ENCODE measurements around the gene ITPK1. TPM values are rescaled to one million over a fixed set of nuclear protein-coding genes. Genes with fewer than 3 reads are reported as not detected.

The ITPK1 gene
- total RNA-seq, 2 donors from 2014 or later = 77.1 to 118 TPM

- Histone ChIP-seq H3K4me1 (replicated peaks) (peaks cover 10% of the 10 kb centered on the region), H3K27ac (peak overlapping the region in 1 of 2 donors; percentile 80), H3K9me3 (no peaks in the 10 kb centered on the region), H3K27me3 (replicated peaks; ENCODE audit: insufficient read depth) (no peaks in the 10 kb centered on the region), H3K36me3 (no peaks in the 10 kb centered on the region), H3K4me3 (no peak overlapping the region)
- 90% methylated on average over 14 of the region's 14 CpGs for WGBS
- intact Hi-C loops (cut with DNase I) = no loop called here
- DNase-seq (ENCODE audit: low spot score) = no peak
- TF ChIP-seq POLR2A (IDR thresholded peaks at IDR 0.05) = no peak
Measured at GRCh38 chr14:93057586-93058280, 58.0 kb downstream of the ITPK1 start.

- WGBS = 70% methylated on average over 14 of the region's 14 CpGs
- intact Hi-C loops (cut with DNase I) = no loop called here
- Histone ChIP-seq H3K27ac (peak overlapping the region in 1 of 2 donors; percentile 80), H3K9me3 (no peaks in the 10 kb centered on the region), H3K36me3 (no peaks in the 10 kb centered on the region), H3K4me1 (replicated peaks) (peaks cover 11% of the 10 kb centered on the region), H3K27me3 (replicated peaks; ENCODE audit: insufficient read depth) (no peaks in the 10 kb centered on the region), H3K4me3 (no peak overlapping the region)
- no peak for DNase-seq (ENCODE audit: low spot score)
- TF ChIP-seq POLR2A (IDR thresholded peaks at IDR 0.05) (no peak), POLR2AphosphoS5 (IDR thresholded peaks at IDR 0.05) (peak; percentile 35)
Measured at GRCh38 chr14:93056840-93057585, 58.7 kb downstream of the ITPK1 start.

DNA sequence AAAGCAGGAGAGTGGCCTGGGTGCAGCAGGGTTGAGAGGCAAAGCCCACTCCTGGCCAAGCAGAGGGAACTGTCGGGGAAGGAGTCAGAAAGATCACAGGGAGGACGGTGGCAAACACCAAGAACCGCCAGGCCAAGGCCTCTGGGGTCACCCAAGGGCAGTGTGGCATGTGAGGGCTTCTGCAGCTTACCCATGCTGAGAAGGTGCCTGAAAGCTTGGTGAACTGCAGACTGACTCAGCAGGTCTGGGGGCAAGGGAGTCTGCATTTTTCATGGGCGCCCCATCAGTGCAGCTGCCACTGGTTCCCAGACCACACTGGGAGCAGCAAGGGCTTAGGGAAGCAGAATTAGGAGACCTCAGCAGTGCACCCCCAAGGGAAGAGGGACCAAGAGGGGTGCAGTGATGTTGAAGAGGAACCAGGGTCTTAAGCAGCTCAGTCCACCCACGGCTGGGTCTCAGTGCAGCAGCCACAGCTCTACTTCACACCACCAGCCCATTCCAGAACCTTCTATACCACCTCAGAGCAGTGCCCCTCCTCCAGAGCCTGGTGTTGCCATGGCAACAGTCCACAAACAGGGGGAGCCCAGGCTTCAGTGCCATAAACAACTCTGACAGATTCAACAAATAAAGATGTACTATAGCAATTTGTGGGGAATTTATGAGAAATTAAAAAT lies 59.4 kb downstream of the ITPK1 start:
- Histone ChIP-seq H3K36me3 (no peaks in the 10 kb centered on the region), H3K27ac (peak overlapping the region in 1 of 2 donors; percentile 80), H3K9me3 (no peaks in the 10 kb centered on the region), H3K27me3 (replicated peaks; ENCODE audit: insufficient read depth) (no peaks in the 10 kb centered on the region), H3K4me3 (no peak overlapping the region), H3K4me1 (replicated peaks) (peaks cover 15% of the 10 kb centered on the region)
- 71% methylated on average over 5 of the region's 5 CpGs for WGBS
- intact Hi-C loops (cut with DNase I) = no loop called here
- DNase-seq (ENCODE audit: low spot score) = no peak
- TF ChIP-seq POLR2A (IDR thresholded peaks at IDR 0.05) (no peak), POLR2AphosphoS5 (IDR thresholded peaks at IDR 0.05) (no peak), CTCF (IDR thresholded peaks at IDR 0.05) (no peak)

DNA sequence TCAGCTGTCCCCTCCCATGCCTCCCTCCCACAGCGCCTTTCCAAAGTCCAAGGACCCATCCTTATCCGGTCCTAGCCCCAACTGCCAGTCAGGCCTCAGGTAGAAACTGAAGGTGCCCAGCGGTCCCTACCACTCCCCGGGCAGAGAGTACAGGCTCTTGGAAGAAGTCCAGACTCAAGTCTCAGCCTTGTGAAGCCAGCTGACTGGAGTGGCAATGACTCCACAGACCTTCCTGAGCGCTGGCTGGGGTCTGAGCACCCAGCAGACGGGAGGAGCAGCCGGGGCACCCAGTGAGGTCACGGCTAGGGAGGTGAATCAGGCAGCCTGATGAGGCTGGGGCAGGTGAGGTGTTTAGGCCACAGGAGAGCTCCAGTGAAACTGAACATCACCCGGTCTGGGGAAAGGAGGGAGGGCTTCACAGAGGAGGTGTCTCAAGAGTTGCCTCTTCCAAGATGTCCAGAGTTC lies 60.0 kb downstream of the ITPK1 start:
- H3K27ac ChIP-seq = peak overlapping the region in 1 of 2 donors; percentile 80
- no peak overlapping the region for H3K4me3 ChIP-seq
- H3K36me3 ChIP-seq = no peaks in the 10 kb centered on the region
- WGBS = 87% methylated on average over 9 of the region's 9 CpGs
- peaks cover 17% of the 10 kb centered on the region for H3K4me1 ChIP-seq (replicated peaks)
- H3K9me3 ChIP-seq = no peaks in the 10 kb centered on the region
- intact Hi-C loops (cut with DNase I) = no loop called here
- DNase-seq (ENCODE audit: low spot score) = no peak
- no peak for TF ChIP-seq POLR2AphosphoS5 (IDR thresholded peaks at IDR 0.05)
- no peak for TF ChIP-seq POLR2A (IDR thresholded peaks at IDR 0.05)
- TF ChIP-seq CTCF (IDR thresholded peaks at IDR 0.05) = no peak
- no peaks in the 10 kb centered on the region for H3K27me3 ChIP-seq (replicated peaks; ENCODE audit: insufficient read depth)

DNA sequence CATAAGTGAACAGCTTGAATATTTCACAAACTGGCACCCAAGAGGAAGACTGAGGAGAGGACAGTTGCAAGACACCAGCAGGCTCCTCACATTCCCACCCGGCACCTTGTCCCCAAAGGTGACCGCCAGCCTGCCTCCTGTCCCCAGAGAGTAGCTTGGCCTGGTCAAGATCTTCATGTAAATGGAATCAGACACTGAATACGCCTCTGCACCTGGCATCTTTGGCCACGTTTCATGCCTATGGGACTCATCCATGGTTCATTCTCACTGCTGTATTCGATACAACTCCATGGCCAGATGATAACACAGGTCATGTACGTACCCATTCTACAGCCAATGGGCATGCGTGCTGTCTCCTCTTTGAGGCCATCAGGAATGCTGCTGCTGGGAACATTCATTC lies 60.8 kb downstream of the ITPK1 start:
- no peaks in the 10 kb centered on the region for H3K27me3 ChIP-seq (replicated peaks; ENCODE audit: insufficient read depth)
- TF ChIP-seq POLR2A (IDR thresholded peaks at IDR 0.05) = no peak
- TF ChIP-seq POLR2AphosphoS5 (IDR thresholded peaks at IDR 0.05) = no peak
- no peak for TF ChIP-seq CTCF (IDR thresholded peaks at IDR 0.05)
- H3K4me3 ChIP-seq = no peak overlapping the region
- 96% methylated on average over 7 of the region's 7 CpGs for WGBS
- H3K27ac ChIP-seq = peak overlapping the region in 1 of 2 donors; percentile 80
- H3K36me3 ChIP-seq = no peaks in the 10 kb centered on the region
- H3K9me3 ChIP-seq = no peaks in the 10 kb centered on the region
- intact Hi-C loops (cut with DNase I) = no loop called here
- DNase-seq (ENCODE audit: low spot score) = no peak
- H3K4me1 ChIP-seq (replicated peaks) = peaks cover 23% of the 10 kb centered on the region

Data from prostate gland (tissue), 2 donors.